BLaER1 (cell line): ENCODE measurements around the gene COL5A2.

Experiments
- H3K27ac ChIP-seq: shearing (Covaris generic); formaldehyde crosslinking; 2 replicates; pipeline ENCODE4 v1.8.1; 2022
- H3K27me3 ChIP-seq: shearing (Covaris generic); formaldehyde crosslinking; 2 replicates; pipeline ENCODE4 v1.8.1; 2022
- H3K36me3 ChIP-seq: shearing (Covaris generic); formaldehyde crosslinking; 2 replicates; pipeline ENCODE4 v1.8.1; 2022
- H3K4me1 ChIP-seq: shearing (Covaris generic); formaldehyde crosslinking; 2 replicates; pipeline ENCODE4 v1.8.1; 2022
- H3K4me2 ChIP-seq: shearing (Covaris generic); formaldehyde crosslinking; 2 replicates; pipeline ENCODE4 v1.8.1; 2022
- H3K4me3 ChIP-seq: shearing (Covaris generic); formaldehyde crosslinking; 2 replicates; pipeline ENCODE4 v1.8.1; 2022
- H3K9ac ChIP-seq: shearing (Covaris generic); formaldehyde crosslinking; 2 replicates; pipeline ENCODE4 v1.8.1; 2022
- H3K9me3 ChIP-seq: shearing (Covaris generic); formaldehyde crosslinking; 2 replicates; pipeline ENCODE4 v1.8.1; 2022
- H4K20me1 ChIP-seq: shearing (Covaris generic); formaldehyde crosslinking; 2 replicates; pipeline ENCODE4 v1.8.1; 2022
- Cebpa-rat ChIP-seq: shearing (Covaris generic); IDR thresholded peaks from 2 replicates; pipeline ENCODE4 v1.8.1; 2022

Gene COL5A2

GRCh38 chr2:189179570-189179950 lies at the start of gene COL5A2:
Gene COL5A2, minus strand, starts transcription at chr2:189179761. Its CDS starts 157 bp downstream, at chr2:189179604.
- Histone ChIP-seq H3K9ac (no peak within 1 kb of the TSS), H3K36me3 (no peaks in the 10 kb centered on the region), H3K9me3 (no peaks in the 10 kb centered on the region), H4K20me1 (no peaks in the 10 kb centered on the region), H3K27ac (no peak within 1 kb of the TSS), H3K27me3 (no peaks in the 10 kb centered on the region), H3K4me2 (no peak within 1 kb of the TSS), H3K4me1 (no peaks in the 10 kb centered on the region), H3K4me3 (no peak within 1 kb of the TSS)
- TF ChIP-seq Cebpa-rat, result no peak

- Histone ChIP-seq H3K27ac (no peak overlapping the region), H3K4me3 (no peak overlapping the region), H3K4me1 (no peaks in the 10 kb centered on the region), H4K20me1 (no peaks in the 10 kb centered on the region), H3K9me3 (no peaks in the 10 kb centered on the region), H3K4me2 (no peak overlapping the region), H3K36me3 (no peaks in the 10 kb centered on the region), H3K9ac (no peak overlapping the region), H3K27me3 (no peaks in the 10 kb centered on the region)
- no peak for TF ChIP-seq Cebpa-rat
Observed at GRCh38 chr2:189226017-189226416, 46.5 kb upstream of the COL5A2 start.

- Histone ChIP-seq H3K4me1 (no peaks in the 10 kb centered on the region), H3K36me3 (no peaks in the 10 kb centered on the region), H3K4me2 (no peak overlapping the region), H3K27me3 (no peaks in the 10 kb centered on the region), H3K4me3 (no peak overlapping the region), H4K20me1 (no peaks in the 10 kb centered on the region), H3K9me3 (no peaks in the 10 kb centered on the region), H3K27ac (no peak overlapping the region), H3K9ac (no peak overlapping the region)
- TF ChIP-seq Cebpa-rat, result no peak
Observed at GRCh38 chr2:189225032-189225431, 45.5 kb upstream of the COL5A2 start.

GRCh38 chr2:189222468-189223105 lies 43.0 kb upstream of the COL5A2 start:
- no peak overlapping the region for H3K4me3 ChIP-seq
- no peaks in the 10 kb centered on the region for H4K20me1 ChIP-seq
- H3K9ac ChIP-seq, result no peak overlapping the region
- no peak for TF ChIP-seq Cebpa-rat
- H3K27ac ChIP-seq, result no peak overlapping the region
- H3K4me2 ChIP-seq, result no peak overlapping the region
- H3K9me3 ChIP-seq, result no peaks in the 10 kb centered on the region
- H3K4me1 ChIP-seq, result no peaks in the 10 kb centered on the region
- H3K27me3 ChIP-seq, result no peaks in the 10 kb centered on the region
- no peaks in the 10 kb centered on the region for H3K36me3 ChIP-seq

- no peak overlapping the region for H3K27ac ChIP-seq
- no peaks in the 10 kb centered on the region for H4K20me1 ChIP-seq
- H3K27me3 ChIP-seq, result no peaks in the 10 kb centered on the region
- no peak for TF ChIP-seq Cebpa-rat
- no peaks in the 10 kb centered on the region for H3K36me3 ChIP-seq
- H3K4me1 ChIP-seq, result no peaks in the 10 kb centered on the region
- no peak overlapping the region for H3K4me2 ChIP-seq
- H3K9ac ChIP-seq, result no peak overlapping the region
- H3K4me3 ChIP-seq, result no peak overlapping the region
- H3K9me3 ChIP-seq, result no peaks in the 10 kb centered on the region
Observed at GRCh38 chr2:189221811-189222467, 42.4 kb upstream of the COL5A2 start.

- Histone ChIP-seq H3K4me3 (no peak overlapping the region), H3K36me3 (no peaks in the 10 kb centered on the region), H3K4me2 (no peak overlapping the region), H3K9ac (no peak overlapping the region), H3K9me3 (no peaks in the 10 kb centered on the region), H3K27ac (no peak overlapping the region), H4K20me1 (no peaks in the 10 kb centered on the region), H3K27me3 (no peaks in the 10 kb centered on the region), H3K4me1 (no peaks in the 10 kb centered on the region)
- TF ChIP-seq Cebpa-rat, result no peak
Observed at GRCh38 chr2:189218236-189218635, 38.7 kb upstream of the COL5A2 start.

GRCh38 chr2:189217541-189217940 lies 38.0 kb upstream of the COL5A2 start:
- H3K9me3 ChIP-seq, result no peaks in the 10 kb centered on the region
- no peak overlapping the region for H3K4me2 ChIP-seq
- no peaks in the 10 kb centered on the region for H3K27me3 ChIP-seq
- no peaks in the 10 kb centered on the region for H3K4me1 ChIP-seq
- no peaks in the 10 kb centered on the region for H3K36me3 ChIP-seq
- no peak overlapping the region for H3K27ac ChIP-seq
- no peak overlapping the region for H3K9ac ChIP-seq
- H4K20me1 ChIP-seq, result no peaks in the 10 kb centered on the region
- TF ChIP-seq Cebpa-rat, result no peak
- no peak overlapping the region for H3K4me3 ChIP-seq

GRCh38 chr2:189217051-189217450 lies 37.5 kb upstream of the COL5A2 start:
- no peak overlapping the region for H3K9ac ChIP-seq
- H3K27ac ChIP-seq, result no peak overlapping the region
- no peaks in the 10 kb centered on the region for H3K36me3 ChIP-seq
- H3K27me3 ChIP-seq, result no peaks in the 10 kb centered on the region
- no peaks in the 10 kb centered on the region for H3K4me1 ChIP-seq
- no peaks in the 10 kb centered on the region for H3K9me3 ChIP-seq
- TF ChIP-seq Cebpa-rat, result no peak
- H3K4me2 ChIP-seq, result no peak overlapping the region
- no peak overlapping the region for H3K4me3 ChIP-seq
- no peaks in the 10 kb centered on the region for H4K20me1 ChIP-seq

GRCh38 chr2:189214484-189214883 lies 34.9 kb upstream of the COL5A2 start:
- no peaks in the 10 kb centered on the region for H3K9me3 ChIP-seq
- H3K4me1 ChIP-seq, result no peaks in the 10 kb centered on the region
- no peak overlapping the region for H3K27ac ChIP-seq
- no peaks in the 10 kb centered on the region for H3K36me3 ChIP-seq
- no peak overlapping the region for H3K4me2 ChIP-seq
- H3K9ac ChIP-seq, result no peak overlapping the region
- no peaks in the 10 kb centered on the region for H3K27me3 ChIP-seq
- no peak for TF ChIP-seq Cebpa-rat
- H4K20me1 ChIP-seq, result no peaks in the 10 kb centered on the region
- H3K4me3 ChIP-seq, result no peak overlapping the region

GRCh38 chr2:189213250-189213649 lies 33.7 kb upstream of the COL5A2 start:
- Histone ChIP-seq H4K20me1 (no peaks in the 10 kb centered on the region), H3K36me3 (no peaks in the 10 kb centered on the region), H3K27me3 (no peaks in the 10 kb centered on the region), H3K4me2 (no peak overlapping the region), H3K9ac (no peak overlapping the region), H3K4me1 (no peaks in the 10 kb centered on the region), H3K4me3 (no peak overlapping the region), H3K9me3 (no peaks in the 10 kb centered on the region), H3K27ac (no peak overlapping the region)
- no peak for TF ChIP-seq Cebpa-rat
